EL (cell line): ENCODE results near the gene DNAJC1.
A peak's percentile ranks its signal among the peaks of the same experiment; 100 is the strongest.
"Not testable (repeated sequence)": the region's sequence is repeated elsewhere in the genome, so short reads cannot be mapped to it uniquely, and the experiment has no call there.

Experiments
- DNase-seq: peaks from one replicate; pipeline ENCODE4 v3.0.0-alpha.2; 2016

DNAJC1 gene

GRCh38 chr10:21894648-21895342 is 108.7 kb downstream of the DNAJC1 start:
- no peak for DNase-seq

GRCh38 chr10:21891439-21891838 is 112.1 kb downstream of the DNAJC1 start:
- no peak for DNase-seq

GRCh38 chr10:21889477-21890275 is 113.9 kb downstream of the DNAJC1 start:
- no peak for DNase-seq

GRCh38 chr10:21888959-21889358 is 114.6 kb downstream of the DNAJC1 start:
- no peak for DNase-seq

DNA sequence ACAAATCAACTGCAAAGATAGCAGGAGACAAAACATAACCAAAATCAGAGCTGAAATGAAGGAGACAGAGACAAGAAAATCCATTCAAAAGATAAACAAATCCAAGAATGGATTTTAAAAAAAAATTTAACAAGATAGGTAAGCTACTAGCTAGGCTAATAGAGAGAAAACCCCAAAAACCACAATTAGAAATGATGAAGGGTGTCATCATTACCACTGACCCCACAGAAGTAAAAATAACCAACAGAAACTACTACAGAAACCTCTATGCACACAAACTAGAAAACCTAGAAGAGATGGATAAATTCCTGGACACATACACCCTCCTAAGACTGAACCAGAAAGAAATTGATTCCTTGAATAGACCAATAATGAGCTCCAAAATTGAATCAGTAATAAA is 117.6 kb downstream of the DNAJC1 start:
- DNase-seq, result no peak

GRCh38 chr10:21873198-21873597 is 130.3 kb downstream of the DNAJC1 start:
- DNase-seq, result no peak

GRCh38 chr10:21872771-21873170 is 130.8 kb downstream of the DNAJC1 start:
- DNase-seq, result not testable (repeated sequence)

DNA sequence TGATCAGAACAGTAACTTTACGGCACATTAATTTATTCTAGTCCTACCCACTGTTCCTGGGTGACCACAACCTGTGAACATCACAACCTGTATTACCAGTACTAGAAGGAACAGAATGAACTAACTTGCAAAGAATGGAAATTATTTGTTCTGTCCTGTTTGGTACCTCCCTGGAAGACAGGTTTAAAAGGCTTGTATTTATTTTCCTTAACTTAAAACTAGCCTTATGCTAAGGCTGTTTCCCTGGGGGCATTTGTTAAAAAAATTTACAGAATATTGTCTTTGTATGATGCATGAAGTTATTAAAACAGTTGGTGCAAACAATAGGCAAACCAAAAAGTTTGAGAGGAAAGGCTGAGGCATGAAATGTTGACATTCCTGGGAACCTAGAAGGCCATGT is 132.7 kb downstream of the DNAJC1 start:
- no peak for DNase-seq

DNA sequence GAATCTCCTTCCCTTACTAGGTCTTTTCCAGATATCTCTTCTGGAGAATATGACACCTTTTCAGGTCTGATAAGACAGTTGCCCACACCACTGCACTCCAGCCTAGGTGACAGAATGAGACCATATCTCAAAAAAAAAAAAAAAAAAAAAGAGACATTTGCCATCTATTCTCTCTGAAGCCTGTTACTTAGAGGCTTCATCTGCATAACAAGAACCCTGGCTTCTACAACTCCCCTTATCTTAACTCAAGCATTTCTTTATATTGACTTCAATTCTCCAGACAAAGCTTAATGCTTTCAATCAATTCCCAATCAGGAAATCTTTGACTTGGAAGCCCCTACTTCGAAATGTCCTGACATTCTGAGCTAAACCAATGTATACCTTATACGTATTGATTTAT is 134.4 kb downstream of the DNAJC1 start:
- DNase-seq, result not testable (repeated sequence)

DNA sequence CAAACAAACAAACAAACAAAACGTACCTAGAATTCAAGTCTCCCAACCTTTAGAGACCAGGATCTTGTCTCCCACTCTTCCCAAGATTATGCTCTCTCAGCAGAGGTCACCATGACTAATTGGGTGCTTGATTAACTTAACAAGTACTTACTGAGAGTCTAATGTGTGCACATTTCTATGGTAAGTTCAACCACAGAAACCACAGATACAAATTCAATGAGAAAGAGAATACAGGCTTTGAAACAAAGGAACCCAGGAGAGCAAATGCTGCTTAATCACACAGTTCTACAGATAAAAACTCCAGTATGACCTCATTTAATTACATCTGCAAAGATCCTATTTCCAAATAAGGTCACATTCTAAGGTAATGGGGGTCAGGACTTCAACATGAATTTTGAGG is 142.8 kb downstream of the DNAJC1 start:
- DNase-seq, result peak; percentile 1

GRCh38 chr10:21858455-21858854 is 145.1 kb downstream of the DNAJC1 start:
- DNase-seq, result no peak

GRCh38 chr10:21849607-21850006 is 153.9 kb downstream of the DNAJC1 start:
- DNase-seq, result no peak

GRCh38 chr10:21843645-21844044 is 159.9 kb downstream of the DNAJC1 start:
- no peak for DNase-seq

GRCh38 chr10:21841273-21841672 is 162.3 kb downstream of the DNAJC1 start:
- DNase-seq, result not testable (repeated sequence)

DNA sequence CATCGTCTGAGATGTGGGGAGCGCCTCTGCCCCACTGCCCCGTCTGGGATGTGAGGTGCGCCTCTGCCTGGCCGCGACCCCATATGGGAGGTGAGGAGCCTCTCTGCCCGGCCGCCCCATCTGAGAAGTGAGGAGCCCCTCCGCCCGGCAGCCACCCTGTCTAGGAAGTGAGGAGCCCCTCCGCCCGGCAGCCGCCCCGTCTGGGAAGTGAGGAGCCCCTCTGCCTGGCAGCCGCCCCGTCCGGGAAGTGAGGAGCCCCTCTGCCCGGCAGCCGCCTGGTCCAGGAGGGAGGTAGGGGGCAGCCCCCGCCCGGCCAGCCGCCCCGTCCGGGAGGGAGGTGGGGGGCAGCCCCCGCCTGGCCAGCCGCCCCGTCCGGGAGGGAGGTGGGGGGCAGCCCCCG is 166.0 kb downstream of the DNAJC1 start:
- not testable (repeated sequence) for DNase-seq

DNA sequence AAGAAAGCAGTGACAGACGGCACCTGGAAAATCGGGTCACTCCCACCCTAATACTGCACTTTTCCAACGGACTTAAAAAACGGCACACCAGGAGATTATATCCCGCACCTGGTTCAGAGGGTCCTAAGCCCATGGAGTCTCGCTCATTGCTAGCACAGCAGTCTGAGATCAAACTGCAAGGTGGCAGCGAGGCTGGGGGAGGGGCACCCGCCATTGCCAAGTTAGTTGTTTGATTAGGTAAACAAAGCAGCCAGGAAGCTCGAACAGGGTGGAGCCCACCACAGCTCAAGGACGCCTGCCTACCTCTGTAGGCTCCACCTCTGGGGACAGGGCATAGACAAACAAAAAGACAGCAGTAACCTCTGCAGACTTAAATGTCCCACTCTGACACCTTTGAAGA is 169.0 kb downstream of the DNAJC1 start:
- not testable (repeated sequence) for DNase-seq

- DNase-seq, result no peak
Observed at GRCh38 chr10:21832821-21833130, 170.8 kb downstream of the DNAJC1 start.

- DNase-seq, result peak; percentile 60
Observed at GRCh38 chr10:21831986-21832820, 171.3 kb downstream of the DNAJC1 start.

DNA sequence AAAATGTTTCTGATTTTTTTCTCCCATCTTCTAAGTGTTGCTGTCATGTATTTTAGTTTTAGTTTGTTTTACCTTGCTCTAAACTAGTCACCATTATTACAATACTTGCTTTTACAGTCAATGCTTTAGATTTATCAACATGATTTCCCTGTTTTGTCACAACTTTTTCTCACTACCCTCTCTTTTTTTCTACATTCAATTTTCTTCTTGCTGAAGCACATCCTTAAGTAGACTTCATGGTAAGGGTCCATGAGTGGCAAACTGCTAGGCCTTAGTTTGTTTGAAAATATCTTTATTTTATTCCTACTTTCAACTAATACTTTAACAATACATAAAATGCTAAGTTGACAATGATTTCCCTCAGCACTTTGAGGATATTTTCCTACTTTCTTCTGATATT is 173.5 kb downstream of the DNAJC1 start:
- DNase-seq, result no peak

DNA sequence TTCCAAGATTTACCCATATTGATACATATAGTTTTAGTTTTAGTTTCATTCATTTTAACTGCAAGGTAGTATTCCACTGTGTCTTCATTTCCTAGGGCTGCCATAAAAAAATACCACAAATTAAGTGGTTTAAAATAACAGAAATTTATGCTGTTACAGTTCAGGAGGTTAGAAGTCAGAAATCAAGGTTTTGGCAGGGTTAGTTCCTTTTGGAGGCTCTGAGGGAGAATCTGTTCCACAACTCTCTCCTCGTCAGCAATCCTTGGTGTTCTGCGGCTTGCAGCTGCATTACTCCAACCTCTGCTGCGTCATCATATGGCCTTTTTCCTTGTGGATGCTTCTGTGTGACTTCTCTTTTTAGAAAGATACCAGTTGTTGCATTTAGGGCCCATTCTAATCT is 176.2 kb downstream of the DNAJC1 start:
- no peak for DNase-seq

DNA sequence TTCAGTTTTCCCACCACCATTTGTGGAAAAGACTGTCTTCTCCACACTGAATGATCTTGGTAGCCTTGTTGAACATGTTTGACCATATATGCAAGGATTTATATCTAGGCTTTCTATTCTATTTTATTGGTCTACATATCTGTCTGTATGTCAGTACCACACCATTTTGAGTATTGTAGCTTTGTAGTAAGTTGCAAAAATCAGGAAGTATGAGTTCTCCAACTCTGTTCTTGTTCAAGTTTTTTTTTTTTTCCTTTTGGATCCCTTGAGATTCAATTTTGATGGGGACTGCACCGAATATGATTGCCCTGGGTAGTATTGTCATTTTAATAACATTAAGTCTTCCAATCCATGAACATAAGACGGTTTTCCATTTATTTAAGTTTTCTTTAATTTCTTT is 176.8 kb downstream of the DNAJC1 start:
- DNase-seq, result no peak

DNA sequence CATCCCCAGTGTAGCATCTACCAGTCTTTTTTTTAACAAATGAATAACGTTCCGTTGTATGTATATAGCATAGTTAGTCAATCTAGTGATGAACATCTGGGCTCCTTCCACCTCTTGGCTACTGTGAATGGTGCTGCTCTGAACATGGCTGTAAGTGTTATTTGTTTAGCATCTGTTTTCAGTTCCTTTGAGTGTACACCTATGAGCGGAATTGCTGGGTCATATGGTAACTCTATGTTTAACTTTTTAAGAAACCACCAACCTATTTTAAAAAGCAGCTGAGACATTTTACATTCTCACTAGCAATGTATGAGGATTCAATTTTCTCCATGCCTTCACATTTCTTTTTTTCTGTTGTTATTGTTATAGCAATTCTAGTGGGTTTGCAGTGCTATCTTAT is 178.2 kb downstream of the DNAJC1 start:
- DNase-seq, result no peak

- DNase-seq, result no peak
Observed at GRCh38 chr10:21824409-21824808, 179.1 kb downstream of the DNAJC1 start.

- DNase-seq, result no peak
Observed at GRCh38 chr10:21823617-21824016, 179.9 kb downstream of the DNAJC1 start.
